GM23338 (cell line): Measurements from ENCODE around the gene CAPS. TPM values are rescaled to one million over a fixed set of nuclear protein-coding genes. Genes with fewer than 3 reads are reported as not detected.

ENCODE experiments used
- ATAC-seq: fragments of 200-7000 bp; cut with Tn5 transposase; 3 replicates; pipeline ENCODE4 v1.9.1; 2020
- DNase-seq: peaks from one replicate; pipeline ENCODE4 v3.0.0-alpha.2; 2015; ENCODE audit warnings: low spot score
- H2AFZ ChIP-seq: fragments of 200-600 bp; sonication (generic); 2 replicates; pipeline ENCODE4 v1.8.0; 2016; ENCODE audit warnings: antibody characterized with exemption, mild to moderate bottlenecking, moderate library complexity
- H3F3A ChIP-seq: fragments of 200-600 bp; sonication (generic); replicated peaks from 2 replicates; pipeline ENCODE4 v1.8.0; 2017; ENCODE audit warnings: antibody characterized with exemption, mixed run types, low read depth
- H3K27ac ChIP-seq: fragments of 200-600 bp; sonication (generic); 2 replicates; pipeline ENCODE4 v1.6.1; 2016; ENCODE audit warnings: low read depth
- H3K27me3 ChIP-seq: fragments of 200-600 bp; sonication (generic); 2 replicates; pipeline ENCODE4 v1.8.0; 2016; ENCODE audit warnings: mild to moderate bottlenecking, mixed run types, moderate library complexity; ENCODE audit not compliant: insufficient read depth
- H3K36me3 ChIP-seq: fragments of 200-600 bp; sonication (generic); 2 replicates; pipeline ENCODE4 v1.8.0; 2016; ENCODE audit warnings: mild to moderate bottlenecking; ENCODE audit not compliant: insufficient read depth
- H3K4me1 ChIP-seq: fragments of 200-600 bp; sonication (generic); 2 replicates; pipeline ENCODE4 v1.8.0; 2016; ENCODE audit warnings: mild to moderate bottlenecking, moderate library complexity; ENCODE audit not compliant: insufficient read depth
- H3K4me2 ChIP-seq: fragments of 200-600 bp; sonication (generic); 2 replicates; pipeline ENCODE4 v1.7.1; 2017; ENCODE audit warnings: mixed run types
- H3K4me3 ChIP-seq: fragments of 200-600 bp; sonication (generic); 2 replicates; pipeline ENCODE4 v1.6.1; 2016; ENCODE audit warnings: mixed run types
- H3K79me2 ChIP-seq: fragments of 200-600 bp; sonication (generic); replicated peaks from 2 replicates; pipeline ENCODE4 v1.8.0; 2017; ENCODE audit warnings: mild to moderate bottlenecking; ENCODE audit not compliant: insufficient read depth
- H3K9me2 ChIP-seq: fragments of 200-600 bp; sonication (generic); 2 replicates; pipeline ENCODE4 v1.8.0; 2017; ENCODE audit not compliant: insufficient read depth
- H4K20me1 ChIP-seq: fragments of 200-600 bp; sonication (generic); replicated peaks from 2 replicates; pipeline ENCODE4 v1.8.0; 2017; ENCODE audit warnings: mild to moderate bottlenecking; ENCODE audit not compliant: insufficient read depth
- H3K27ac Mint-ChIP-seq: 2 replicates; pipeline ENCODE4 v1.8.0; 2020; ENCODE audit warnings: inconsistent platforms, mild to moderate bottlenecking, moderate library complexity, mixed read lengths
- H3K27me3 Mint-ChIP-seq: 3 replicates; pipeline ENCODE4 v1.8.0; 2022; ENCODE audit warnings: low read depth, mild to moderate bottlenecking, moderate library complexity, mixed read lengths, inconsistent platforms; ENCODE audit not compliant: insufficient read depth, poor library complexity
- H3K36me3 Mint-ChIP-seq: 3 replicates; pipeline ENCODE4 v1.8.0; 2021; ENCODE audit warnings: low read depth, mild to moderate bottlenecking, inconsistent platforms, moderate library complexity, mixed read lengths
- H3K4me1 Mint-ChIP-seq: 3 replicates; pipeline ENCODE4 v1.8.0; 2020; ENCODE audit warnings: mild to moderate bottlenecking, inconsistent platforms, mixed read lengths
- H3K4me3 Mint-ChIP-seq: 3 replicates; pipeline ENCODE4 v1.8.0; 2021; ENCODE audit warnings: moderate library complexity, mild to moderate bottlenecking, inconsistent platforms, mixed read lengths
- H3K9me3 Mint-ChIP-seq: 3 replicates; pipeline ENCODE4 v1.8.0; 2020; ENCODE audit warnings: moderate library complexity, mild to moderate bottlenecking, inconsistent platforms, mixed read lengths
- CREB1 ChIP-seq: fragments of 250-450 bp; sonication (Bioruptor Pico); IDR thresholded peaks from 2 replicates; pipeline ENCODE4 v1.5.0; 2020; ENCODE audit warnings: low read depth, mild to moderate bottlenecking, moderate library complexity
- CTCF ChIP-seq, 2 experiments: fragments of 200-600 bp in 1 of 2; sonication (generic) in 1 of 2; conservative IDR thresholded peaks; 2 replicates each; pipeline versions ENCODE4 v1.5.1 to v1.6.1; 2016 to 2017; ENCODE audit warnings: antibody characterized with exemption in 2 of 2, low read depth in 2 of 2, mild to moderate bottlenecking in 2 of 2, moderate library complexity in 1 of 2
- ETS1 ChIP-seq: IDR thresholded peaks from 2 replicates; pipeline ENCODE4 v1.6.1; 2016; ENCODE audit warnings: antibody characterized with exemption
- EZH2 ChIP-seq: fragments of 200-600 bp; sonication (generic); IDR thresholded peaks from one replicate; pipeline ENCODE4 v1.8.0; 2017; ENCODE audit warnings: antibody characterized with exemption, mild to moderate bottlenecking, low read depth; ENCODE audit not compliant: unreplicated experiment
- EZH2phosphoT487 ChIP-seq: fragments of 200-600 bp; sonication (generic); IDR thresholded peaks from one replicate; pipeline ENCODE4 v1.8.1; 2018; ENCODE audit warnings: antibody characterized with exemption; ENCODE audit not compliant: unreplicated experiment
- JUNB ChIP-seq: IDR thresholded peaks from one replicate; pipeline ENCODE4 v1.6.1; 2016; ENCODE audit warnings: antibody characterized with exemption; ENCODE audit not compliant: unreplicated experiment
- NANOG ChIP-seq: IDR thresholded peaks from 2 replicates; pipeline ENCODE4 v1.6.1; 2016; ENCODE audit warnings: antibody characterized with exemption, borderline replicate concordance
- POLR2AphosphoS5 ChIP-seq: IDR thresholded peaks from 2 replicates; pipeline ENCODE4 v1.6.1; 2016; ENCODE audit warnings: antibody characterized with exemption, low read depth
- REST ChIP-seq: IDR thresholded peaks from one replicate; pipeline ENCODE4 v1.6.1; 2018; ENCODE audit warnings: antibody characterized with exemption; ENCODE audit not compliant: unreplicated experiment
- STAT1 ChIP-seq: IDR thresholded peaks from one replicate; pipeline ENCODE4 v1.6.1; 2016; ENCODE audit warnings: antibody characterized with exemption; ENCODE audit not compliant: unreplicated experiment
- ZNF114 ChIP-seq: fragments of 250-450 bp; sonication (Bioruptor Pico); IDR thresholded peaks from 2 replicates; pipeline ENCODE4 v1.5.0; 2020; ENCODE audit warnings: mild to moderate bottlenecking, moderate library complexity
- ZNF331 ChIP-seq: fragments of 250-450 bp; sonication (Bioruptor Pico); IDR thresholded peaks from 2 replicates; pipeline ENCODE4 v1.5.0; 2020; ENCODE audit warnings: low read depth, mild to moderate bottlenecking, moderate library complexity
- ZNF462 ChIP-seq: fragments of 250-450 bp; sonication (Bioruptor Pico); IDR thresholded peaks from 2 replicates; pipeline ENCODE4 v1.5.0; 2020; ENCODE audit warnings: mild to moderate bottlenecking, moderate library complexity
- polyA plus RNA-seq: library from polyadenylated mRNA; unstranded; fragments of >200 nt; fragmentation: Nextera tagmentation; extraction: Ambion mirVana; gene quantifications from 2 replicates; pipeline ENCODE4 v1.2.1, GENCODE V29; 2016
- total RNA-seq: library from RNA; depleted of rRNA; stranded (reverse); fragments of >200 nt; shearing (Covaris generic); gene quantifications from 2 replicates; pipeline ENCODE4 v1.2.3, GENCODE V29; 2014

CAPS gene
- total and polyA plus RNA-seq, 2 experiments from 2014 or later, result 1.5 to 3.2 TPM

GRCh38 chr19:5880196-5880595, 33.9 kb upstream of the CAPS start:
- no peaks in the 10 kb centered on the region; the same call in 2 of the 3 replicates for H3K9me3 Mint-ChIP-seq
- Histone ChIP-seq H3K27me3 (no peaks in the 10 kb centered on the region), H3K36me3 (no peaks in the 10 kb centered on the region), H3K27ac (no peak overlapping the region), H3K4me2 (peak overlapping the region; percentile 38; the same call in 1 of the 2 replicates), H3K4me1 (peaks cover 14% of the 10 kb centered on the region; the same call in 1 of the 2 replicates), H2AFZ (no peak overlapping the region), H3K4me3 (no peak overlapping the region), H3F3A (no peaks in the 10 kb centered on the region), H4K20me1 (no peaks in the 10 kb centered on the region), H3K9me2 (no peaks in the 10 kb centered on the region), H3K79me2 (no peaks in the 10 kb centered on the region)
- H3K4me1 Mint-ChIP-seq, result peaks cover 14% of the 10 kb centered on the region
- ATAC-seq (no peak), DNase-seq (no peak)
- TF ChIP-seq ZNF331 (CRISPR knock-in tag) (no peak), NANOG (no peak), CTCF (conservative IDR thresholded peaks at IDR 0.05; ENCODE audit: low read depth in 2 of 2) (no peak), ZNF462 (CRISPR knock-in tag) (no peak), CREB1 (CRISPR knock-in tag) (no peak), EZH2 (no peak), EZH2phosphoT487 (no peak), JUNB (no peak), REST (no peak), POLR2AphosphoS5 (no peak), ETS1 (no peak), ZNF114 (CRISPR knock-in tag) (no peak), STAT1 (no peak)
- H3K27ac Mint-ChIP-seq, result no peak overlapping the region
- H3K36me3 Mint-ChIP-seq, result no peaks in the 10 kb centered on the region
- H3K27me3 Mint-ChIP-seq, result peaks cover 5% of the 10 kb centered on the region
- H3K4me3 Mint-ChIP-seq, result no peak overlapping the region
